Liver (tissue), 9 donors: ENCODE data around the gene PNMA6E. TPM values are rescaled to one million over a fixed set of nuclear protein-coding genes. Genes with fewer than 3 reads are reported as not detected.
A peak's percentile ranks its signal among the peaks of the same experiment; 100 is the strongest.

Experiments used
- DNase-seq: peaks from one replicate; pipeline ENCODE4 v3.0.0-alpha.2; 2017; ENCODE audit warnings: low spot score
- H3K27ac ChIP-seq, 2 donors: one replicate each; pipeline ENCODE4 v1.7.0; 2013; ENCODE audit warnings: inconsistent platforms in 2 of 2, low read length in 2 of 2, control low read depth in 1 of 2, low read depth in 1 of 2, mild to moderate bottlenecking in 1 of 2
- H3K27me3 ChIP-seq, 4 donors: one replicate each; pipeline versions ENCODE4 v1.6.1 to v1.7.0; 2013; ENCODE audit warnings: low read length in 3 of 4, inconsistent platforms in 1 of 4, mild to moderate bottlenecking in 1 of 4, moderate library complexity in 1 of 4; ENCODE audit not compliant: control insufficient read depth in 4 of 4, insufficient read depth in 4 of 4
- H3K36me3 ChIP-seq, 4 donors: one replicate each; pipeline versions ENCODE4 v1.6.1 to v1.7.0; 2013; ENCODE audit warnings: low read length in 3 of 4, mild to moderate bottlenecking in 3 of 4, low read depth in 1 of 4, moderate library complexity in 1 of 4; ENCODE audit not compliant: control insufficient read depth in 4 of 4, insufficient read depth in 3 of 4
- H3K4me1 ChIP-seq, 4 donors: one replicate each; pipeline versions ENCODE4 v1.6.1 to v1.7.0; 2013; ENCODE audit warnings: low read length in 3 of 4, mild to moderate bottlenecking in 3 of 4, moderate library complexity in 1 of 4; ENCODE audit not compliant: control insufficient read depth in 4 of 4, insufficient read depth in 4 of 4
- H3K4me3 ChIP-seq, 3 donors: one replicate each; pipeline versions ENCODE4 v1.6.1 to v1.7.0; 2013; ENCODE audit warnings: low read length in 3 of 3, control low read depth in 1 of 3, low read depth in 1 of 3, mild to moderate bottlenecking in 1 of 3
- H3K9ac ChIP-seq, 2 donors: one replicate each; pipeline ENCODE4 v1.7.0; 2013; ENCODE audit warnings: low read length in 2 of 2, mild to moderate bottlenecking in 2 of 2, moderate library complexity in 2 of 2, control low read depth in 1 of 2, low read depth in 1 of 2
- H3K9me3 ChIP-seq, 4 donors: one replicate each; pipeline versions ENCODE4 v1.6.1 to v1.7.0; 2013; ENCODE audit warnings: low read length in 3 of 4; ENCODE audit not compliant: control insufficient read depth in 4 of 4
- ATF3 ChIP-seq: IDR thresholded peaks from 2 replicates; pipeline ENCODE4 v1.6.1; 2016; ENCODE audit warnings: antibody characterized with exemption
- FOXA1 ChIP-seq: IDR thresholded peaks from 2 replicates; pipeline ENCODE4 v1.6.1; 2016; ENCODE audit warnings: antibody characterized with exemption
- GABPA ChIP-seq, 2 donors: IDR thresholded peaks in 1 of 2; conservative IDR thresholded peaks in 1 of 2; 2 replicates each; pipeline ENCODE4 v1.6.1; 2016; ENCODE audit warnings: antibody characterized with exemption in 2 of 2, mild to moderate bottlenecking in 1 of 2, moderate library complexity in 1 of 2
- HNF4A ChIP-seq, 2 donors: conservative IDR thresholded peaks; 2 replicates each; pipeline ENCODE4 v1.6.1; 2016; ENCODE audit warnings: antibody characterized with exemption in 2 of 2, mild to moderate bottlenecking in 2 of 2
- JUND ChIP-seq, 2 donors: IDR thresholded peaks; 2 replicates each; pipeline ENCODE4 v1.6.1; 2016; ENCODE audit warnings: antibody characterized with exemption in 2 of 2
- MAX ChIP-seq: IDR thresholded peaks from 2 replicates; pipeline ENCODE4 v1.6.1; 2016; ENCODE audit warnings: antibody characterized with exemption
- NR2F2 ChIP-seq: IDR thresholded peaks from 2 replicates; pipeline ENCODE4 v1.6.1; 2016; ENCODE audit warnings: antibody characterized with exemption
- RAD21 ChIP-seq, 2 donors: IDR thresholded peaks; 2 replicates each; pipeline ENCODE4 v1.6.1; 2016; ENCODE audit warnings: antibody characterized with exemption in 2 of 2, mild to moderate bottlenecking in 2 of 2
- REST ChIP-seq: IDR thresholded peaks from 2 replicates; pipeline ENCODE4 v1.6.1; 2016; ENCODE audit warnings: antibody characterized with exemption, mild to moderate bottlenecking
- RXRA ChIP-seq, 2 donors: IDR thresholded peaks; 2 replicates each; pipeline ENCODE4 v1.6.1; 2017 to 2018; ENCODE audit warnings: antibody characterized with exemption in 2 of 2, mild to moderate bottlenecking in 1 of 2
- SP1 ChIP-seq: IDR thresholded peaks from 2 replicates; pipeline ENCODE4 v1.6.1; 2018; ENCODE audit warnings: antibody characterized with exemption, mild to moderate bottlenecking
- YY1 ChIP-seq: IDR thresholded peaks from 2 replicates; pipeline ENCODE4 v1.6.1; 2016; ENCODE audit warnings: antibody characterized with exemption, mild to moderate bottlenecking
- ZBTB33 ChIP-seq: IDR thresholded peaks from 2 replicates; pipeline ENCODE4 v1.6.1; 2016; ENCODE audit warnings: antibody characterized with exemption
- WGBS: extraction: QIAGEN DNeasy Blood & Tissue Kit; methylation state at CpG from one replicate; pipeline ENCODE4 v1.1.7; 2013; 5-methylcytosine and 5-hydroxymethylcytosine counted together
- polyA plus RNA-seq, 2 donors: library from polyadenylated mRNA; stranded (reverse) in 1 of 2; unstranded in 1 of 2; fragments of 200-250 nt in 1 of 2; fragments of >200 nt in 1 of 2; fragmentation: Nextera tagmentation in 1 of 2; extraction: Ambion mirVana in 1 of 2; gene quantifications; one replicate each; pipeline versions ENCODE4 v1.2.1 to v1.2.3, GENCODE V29; 2013 to 2015
- total RNA-seq, 2 donors: library from RNA; depleted of rRNA; stranded (reverse); fragments of >200 nt; gene quantifications; one replicate each; pipeline ENCODE4 v1.2.3, GENCODE V29; 2014
- TF ChIP-seq, protein P1 (sequence below): fragments of 150-350 bp; IDR thresholded peaks from 2 replicates; pipeline ENCODE4 v1.5.1; 2017; ENCODE audit warnings: improper control_type of control experiment, low read depth, low read length; ENCODE audit not compliant: missing input control
- donor health status: healthy.
- donor health status: healthy.
- donor health status: healthy.
- donor health status: healthy.
- donor health status: healthy.

PNMA6E gene
- total and polyA plus RNA-seq, 4 donors, result not detected

DNA sequence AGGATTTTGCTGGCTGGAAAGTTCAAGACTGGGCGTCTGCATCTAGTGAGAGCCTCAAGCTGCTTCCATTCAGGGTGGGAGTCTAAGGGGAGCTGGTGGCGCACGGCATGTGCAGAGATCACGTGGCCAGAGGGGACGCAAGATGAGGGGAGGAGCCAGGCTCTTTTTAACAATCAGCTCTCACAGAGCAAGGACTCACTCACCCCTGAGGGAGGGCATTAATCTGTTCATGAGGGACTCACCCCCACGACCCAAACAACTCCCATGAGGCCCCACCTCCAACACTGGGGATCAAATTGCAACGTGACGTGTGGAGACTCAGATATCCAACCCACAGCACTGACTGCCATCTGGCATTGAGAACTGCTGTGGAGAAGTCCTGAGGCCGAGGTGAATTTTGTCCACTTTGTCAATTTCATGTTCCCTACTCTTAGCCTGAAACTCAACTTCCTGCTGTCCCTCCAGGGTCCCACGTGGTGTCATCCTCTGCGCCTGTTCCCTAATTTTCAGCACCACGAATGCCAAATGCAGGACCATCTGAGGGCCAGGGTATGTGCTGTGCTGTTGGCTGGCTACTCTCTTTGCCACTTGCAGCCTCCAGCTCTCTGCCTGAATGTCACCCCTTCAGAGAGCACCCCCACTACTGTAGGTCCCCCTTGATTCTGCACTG is 15.8 kb upstream of the PNMA6E start:
- no peak for TF ChIP-seq FOXA1
- TF ChIP-seq JUND (IDR thresholded peaks at IDR 0.05), result no peak
- TF ChIP-seq RAD21 (IDR thresholded peaks at IDR 0.05), result no peak
- no peak for TF ChIP-seq NR2F2
- no peak for TF ChIP-seq GABPA (IDR thresholded peaks at IDR 0.05 in 1 of 2, conservative IDR thresholded peaks at IDR 0.05 in 1 of 2)
- TF ChIP-seq, protein P1, sequence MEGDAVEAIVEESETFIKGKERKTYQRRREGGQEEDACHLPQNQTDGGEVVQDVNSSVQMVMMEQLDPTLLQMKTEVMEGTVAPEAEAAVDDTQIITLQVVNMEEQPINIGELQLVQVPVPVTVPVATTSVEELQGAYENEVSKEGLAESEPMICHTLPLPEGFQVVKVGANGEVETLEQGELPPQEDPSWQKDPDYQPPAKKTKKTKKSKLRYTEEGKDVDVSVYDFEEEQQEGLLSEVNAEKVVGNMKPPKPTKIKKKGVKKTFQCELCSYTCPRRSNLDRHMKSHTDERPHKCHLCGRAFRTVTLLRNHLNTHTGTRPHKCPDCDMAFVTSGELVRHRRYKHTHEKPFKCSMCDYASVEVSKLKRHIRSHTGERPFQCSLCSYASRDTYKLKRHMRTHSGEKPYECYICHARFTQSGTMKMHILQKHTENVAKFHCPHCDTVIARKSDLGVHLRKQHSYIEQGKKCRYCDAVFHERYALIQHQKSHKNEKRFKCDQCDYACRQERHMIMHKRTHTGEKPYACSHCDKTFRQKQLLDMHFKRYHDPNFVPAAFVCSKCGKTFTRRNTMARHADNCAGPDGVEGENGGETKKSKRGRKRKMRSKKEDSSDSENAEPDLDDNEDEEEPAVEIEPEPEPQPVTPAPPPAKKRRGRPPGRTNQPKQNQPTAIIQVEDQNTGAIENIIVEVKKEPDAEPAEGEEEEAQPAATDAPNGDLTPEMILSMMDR, result no peak
- no peak for TF ChIP-seq ZBTB33
- no peak for TF ChIP-seq ATF3
- no peak for TF ChIP-seq YY1
- TF ChIP-seq MAX, result no peak
- TF ChIP-seq REST, result no peak
- no peak overlapping the region for H3K9ac ChIP-seq
- H3K36me3 ChIP-seq, result no peaks in the 10 kb centered on the region
- no peak overlapping the region for H3K27ac ChIP-seq
- no peaks in the 10 kb centered on the region for H3K27me3 ChIP-seq
- H3K4me3 ChIP-seq, result no peak overlapping the region
- H3K9me3 ChIP-seq, result no peaks in the 10 kb centered on the region
- peaks cover 0 to 3% (median under 1%) of the 10 kb centered on the region in 4 donors for H3K4me1 ChIP-seq
- no peak for DNase-seq
- WGBS, result 75% methylated on average over 12 of the region's 12 CpGs

DNA sequence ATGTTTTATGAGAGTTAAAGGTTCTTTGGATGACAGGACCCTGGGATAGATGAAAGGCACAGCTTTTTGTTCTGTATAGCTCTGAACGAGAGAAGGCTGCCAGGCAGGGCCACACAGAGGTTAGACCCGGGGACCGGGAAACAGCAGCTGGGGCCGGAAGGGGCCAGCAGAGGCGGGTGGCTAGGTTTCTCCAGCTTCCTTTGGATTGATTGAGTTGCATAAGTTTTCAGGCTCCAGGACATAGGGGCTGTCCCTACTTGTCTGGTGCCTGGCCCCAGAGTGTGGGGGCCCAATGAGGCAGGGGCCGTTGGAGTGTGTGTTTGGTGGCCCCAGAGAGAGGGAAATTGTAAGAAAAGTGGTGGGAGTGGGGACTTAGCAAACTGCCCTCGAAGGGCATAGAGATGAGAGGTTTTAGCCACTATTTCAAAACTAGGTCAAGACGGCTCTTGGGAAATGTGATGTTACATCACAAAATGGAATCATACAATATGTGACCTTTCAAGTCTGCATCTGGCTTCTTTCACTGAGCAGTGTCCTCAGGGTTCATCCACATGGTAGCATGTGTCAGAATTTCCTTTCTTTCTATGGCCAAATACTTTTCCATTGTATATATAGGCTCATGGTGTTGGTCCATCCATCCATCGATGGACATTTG is 13.8 kb upstream of the PNMA6E start:
- H3K9ac ChIP-seq, result no peak overlapping the region
- WGBS, result 80% methylated on average over 9 of the region's 9 CpGs
- H3K9me3 ChIP-seq, result no peaks in the 10 kb centered on the region
- no peak overlapping the region for H3K27ac ChIP-seq
- H3K4me1 ChIP-seq, result peaks cover 4 to 18% (median 10%) of the 10 kb centered on the region in 4 donors
- no peak for DNase-seq
- TF ChIP-seq HNF4A (conservative IDR thresholded peaks at IDR 0.05) (no peak), GABPA (IDR thresholded peaks at IDR 0.05 in 1 of 2, conservative IDR thresholded peaks at IDR 0.05 in 1 of 2) (no peak), NR2F2 (peak; percentile 55), RXRA (IDR thresholded peaks at IDR 0.05) (no peak), SP1 (no peak), REST (no peak)
- no peaks in the 10 kb centered on the region for H3K36me3 ChIP-seq
- no peak overlapping the region for H3K4me3 ChIP-seq
- H3K27me3 ChIP-seq, result no peaks in the 10 kb centered on the region
